HL-60 (cell line): ENCODE results near the gene WFS1.

ENCODE experiments used
- CTCF ChIP-seq: IDR thresholded peaks from one replicate; pipeline ENCODE4 v1.5.1; 2011; ENCODE audit warnings: low read length, control low read depth, inconsistent platforms; ENCODE audit not compliant: insufficient read depth
- GABPA ChIP-seq: IDR thresholded peaks from 2 replicates; pipeline ENCODE4 v1.6.1; 2012; ENCODE audit warnings: low read depth
- POLR2AphosphoS5 ChIP-seq: IDR thresholded peaks from 2 replicates; pipeline ENCODE4 v1.6.1; 2012; ENCODE audit warnings: low read depth
- REST ChIP-seq: IDR thresholded peaks from 2 replicates; pipeline ENCODE4 v1.6.1; 2012; ENCODE audit warnings: low read depth; ENCODE audit not compliant: insufficient replicate concordance
- SPI1 ChIP-seq: IDR thresholded peaks from 2 replicates; pipeline ENCODE4 v1.6.1; 2012; ENCODE audit warnings: low read depth, mild to moderate bottlenecking, borderline replicate concordance

- no peak for TF ChIP-seq CTCF
- no peak for TF ChIP-seq POLR2AphosphoS5
- TF ChIP-seq REST: no peak
- no peak for TF ChIP-seq SPI1
- TF ChIP-seq GABPA: no peak
Measured at GRCh38 chr4:6302869-6303268, 33.2 kb downstream of the WFS1 start.
